K562 (cell line): ENCODE measurements around the gene C20orf141. TPM values are rescaled to one million over a fixed set of nuclear protein-coding genes. Genes with fewer than 3 reads are reported as not detected.

Experiments used
- ATF2 ChIP-seq: sonication (generic); formaldehyde crosslinking; IDR thresholded peaks from 2 replicates; pipeline ENCODE4 v1.8.1; 2022; ENCODE audit warnings: missing genetic modification reagents
- BMI1 ChIP-seq: fragments of 150-350 bp; IDR thresholded peaks from 2 replicates; pipeline ENCODE4 v1.6.1; 2014; ENCODE audit warnings: low read length
- CBX5 ChIP-seq: IDR thresholded peaks from 2 replicates; pipeline ENCODE4 v1.6.1; 2014; ENCODE audit warnings: low read depth, borderline replicate concordance
- EP400 ChIP-seq: fragments of 450-650 bp; IDR thresholded peaks from 2 replicates; pipeline ENCODE4 v1.6.1; 2017; ENCODE audit warnings: antibody characterized with exemption, mild to moderate bottlenecking, moderate library complexity
- GTF3C2 ChIP-seq: IDR thresholded peaks from 3 replicates; pipeline ENCODE4 v1.6.1; 2011; ENCODE audit warnings: borderline replicate concordance, mild to moderate bottlenecking, moderate library complexity; ENCODE audit not compliant: insufficient read length; ENCODE audit errors: extremely low read depth
- HMGN3 ChIP-seq: IDR thresholded peaks from 2 replicates; pipeline ENCODE4 v1.6.1; 2011; ENCODE audit warnings: borderline replicate concordance, low read depth, mild to moderate bottlenecking, mixed read lengths, low read length; ENCODE audit not compliant: insufficient read length; ENCODE audit errors: extremely low read depth
- IRF9 ChIP-seq: fragments of 450-650 bp; IDR thresholded peaks from 2 replicates; pipeline ENCODE4 v1.6.1; 2016; ENCODE audit warnings: missing biosample characterization, missing genetic modification characterization
- JUND ChIP-seq, 2 experiments: IDR thresholded peaks; 2 replicates in 1 of 2; 3 replicates in 1 of 2; pipeline ENCODE4 v1.6.1; 2011; ENCODE audit warnings: borderline replicate concordance in 2 of 2, low read depth in 2 of 2, low read length in 2 of 2, improper control_type of control experiment in 1 of 2, missing biosample characterization in 1 of 2, missing genetic modification characterization in 1 of 2, missing genetic modification reagents in 1 of 2
- KHSRP ChIP-seq: fragments of 450-650 bp; IDR thresholded peaks from 2 replicates; pipeline ENCODE4 v1.6.1; 2017
- NFYB ChIP-seq: IDR thresholded peaks from 2 replicates; pipeline ENCODE4 v1.6.1; 2011; ENCODE audit warnings: mild to moderate bottlenecking, moderate library complexity; ENCODE audit not compliant: insufficient read length; ENCODE audit errors: extremely low read depth
- SMAD3 ChIP-seq: fragments of 450-650 bp; formaldehyde crosslinking; conservative IDR thresholded peaks from 2 replicates; pipeline ENCODE4 v1.4.0; 2020; ENCODE audit warnings: mild to moderate bottlenecking
- SREBF2 ChIP-seq: sonication (generic); formaldehyde crosslinking; IDR thresholded peaks from 2 replicates; pipeline ENCODE4 v1.4.0; 2020; ENCODE audit warnings: mild to moderate bottlenecking, missing genetic modification reagents
- TCF7 ChIP-seq: sonication (generic); IDR thresholded peaks from 2 replicates; pipeline ENCODE4 v1.6.1; 2016; ENCODE audit warnings: antibody characterized with exemption, borderline replicate concordance
- TEAD4 ChIP-seq, 2 experiments: sonication (generic) in 1 of 2; formaldehyde crosslinking in 1 of 2; IDR thresholded peaks; 2 replicates each; pipeline versions ENCODE4 v1.6.1 to v1.8.0; 2012 to 2022; ENCODE audit warnings: borderline replicate concordance in 1 of 2, inconsistent platforms in 1 of 2, low read length in 1 of 2, mild to moderate bottlenecking in 1 of 2, missing genetic modification reagents in 1 of 2
- THRA ChIP-seq: fragments of 450-650 bp; IDR thresholded peaks from 2 replicates; pipeline ENCODE4 v1.6.1; 2017; ENCODE audit warnings: mild to moderate bottlenecking, moderate library complexity
- ZNF23 ChIP-seq: fragments of 250-450 bp; sonication (Bioruptor Pico); IDR thresholded peaks from 2 replicates; pipeline ENCODE4 v1.4.0; 2020; ENCODE audit warnings: mild to moderate bottlenecking
- ZNF511 ChIP-seq: sonication (generic); formaldehyde crosslinking; IDR thresholded peaks from 2 replicates; pipeline ENCODE4 v1.8.0; 2022; ENCODE audit warnings: mild to moderate bottlenecking, missing genetic modification reagents
- polyA plus RNA-seq, 8 experiments: library from polyadenylated mRNA; depleted of rRNA in 4 of 8; stranded (reverse) in 5 of 8; unstranded in 3 of 8; fragments of >200 nt; fragmentation: Nextera tagmentation in 2 of 8; fragmentation: Illumina TruSeq in 1 of 8; extraction: Ambion mirVana in 2 of 8; extraction: Trizol in 1 of 8; gene quantifications; 2 replicates each; pipeline versions ENCODE4 v1.2.1 to v1.2.3, GENCODE V29; 2011 to 2014; ENCODE audit warnings: inconsistent platforms in 1 of 8, missing spikeins in 1 of 8
- total RNA-seq, 7 experiments: library from RNA; depleted of rRNA in 6 of 7; stranded (reverse); fragments of >200 nt in 6 of 7; fragmentation: Illumina TruSeq in 2 of 7; extraction: Trizol in 2 of 7; gene quantifications; 2 replicates each; pipeline versions ENCODE4 v1.2.1 to v1.2.3, GENCODE V29; 2011 to 2021; ENCODE audit warnings: low replicate concordance in 1 of 7

Gene C20orf141
- total and polyA plus RNA-seq, 9 of the 15 experiments (the other 6 are each of a cell fraction or from before 2014, with no cell fraction given): not detected

GRCh38 chr20:2840138-2840966 is 25.6 kb downstream of the C20orf141 start, which contains the start of the genes PCED1A and VPS16 (continued):
- TF ChIP-seq GTF3C2 (no peak), CBX5 (no peak), SREBF2 (CRISPR knock-in tag) (no peak), ATF2 (CRISPR knock-in tag) (no peak), ZNF23 (no peak), HMGN3 (no peak), NFYB (no peak), KHSRP (no peak), ZNF511 (CRISPR knock-in tag) (peak; percentile 69), IRF9 (tag) (no peak), TEAD4 (IDR thresholded peaks at IDR 0.05; ENCODE audit: low read length) (no peak), TEAD4 (CRISPR knock-in tag; IDR thresholded peaks at IDR 0.05; ENCODE audit: borderline replicate concordance) (no peak), JUND (IDR thresholded peaks at IDR 0.05; ENCODE audit: borderline replicate concordance, low read depth, low read length) (no peak), JUND (tag; IDR thresholded peaks at IDR 0.05; ENCODE audit: borderline replicate concordance, low read depth, low read length) (no peak), SMAD3 (CRISPR knock-in tag) (no peak), THRA (no peak), BMI1 (no peak), EP400 (peak; percentile 80; the same call in 1 of the 2 replicates), TCF7 (no peak)
